OCI-LY3 (cell line): ENCODE results near the gene FMNL3.

Source experiments
- EZH2phosphoT487 ChIP-seq: fragments of 200-600 bp; shearing (Covaris generic); IDR thresholded peaks from 2 replicates; pipeline ENCODE4 v1.6.1; 2018; ENCODE audit warnings: antibody characterized with exemption, mixed run types, low read depth
- TF ChIP-seq, protein P1 (sequence below): fragments of 200-600, 300-600 bp; sonication (generic); IDR thresholded peaks from 2 replicates; pipeline ENCODE4 v1.5.1; 2014; ENCODE audit warnings: antibody characterized with exemption, low read length, low read depth

DNA sequence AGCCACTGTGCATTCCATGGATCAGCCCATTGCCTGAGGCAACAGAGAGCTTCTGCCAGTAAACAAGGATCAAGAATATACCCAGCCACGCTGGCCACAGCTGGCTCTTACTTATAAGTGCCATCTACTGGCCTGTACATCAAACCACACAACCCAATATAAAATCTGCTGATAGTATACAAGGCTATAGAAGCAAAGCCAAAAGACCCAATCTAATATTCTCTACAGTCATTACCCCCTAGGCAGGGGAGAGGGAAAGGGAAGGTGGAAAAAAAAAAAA, 97.4 kb downstream of the FMNL3 start:
- TF ChIP-seq, protein P1, sequence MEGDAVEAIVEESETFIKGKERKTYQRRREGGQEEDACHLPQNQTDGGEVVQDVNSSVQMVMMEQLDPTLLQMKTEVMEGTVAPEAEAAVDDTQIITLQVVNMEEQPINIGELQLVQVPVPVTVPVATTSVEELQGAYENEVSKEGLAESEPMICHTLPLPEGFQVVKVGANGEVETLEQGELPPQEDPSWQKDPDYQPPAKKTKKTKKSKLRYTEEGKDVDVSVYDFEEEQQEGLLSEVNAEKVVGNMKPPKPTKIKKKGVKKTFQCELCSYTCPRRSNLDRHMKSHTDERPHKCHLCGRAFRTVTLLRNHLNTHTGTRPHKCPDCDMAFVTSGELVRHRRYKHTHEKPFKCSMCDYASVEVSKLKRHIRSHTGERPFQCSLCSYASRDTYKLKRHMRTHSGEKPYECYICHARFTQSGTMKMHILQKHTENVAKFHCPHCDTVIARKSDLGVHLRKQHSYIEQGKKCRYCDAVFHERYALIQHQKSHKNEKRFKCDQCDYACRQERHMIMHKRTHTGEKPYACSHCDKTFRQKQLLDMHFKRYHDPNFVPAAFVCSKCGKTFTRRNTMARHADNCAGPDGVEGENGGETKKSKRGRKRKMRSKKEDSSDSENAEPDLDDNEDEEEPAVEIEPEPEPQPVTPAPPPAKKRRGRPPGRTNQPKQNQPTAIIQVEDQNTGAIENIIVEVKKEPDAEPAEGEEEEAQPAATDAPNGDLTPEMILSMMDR = 0 out of 2 replicates have a peak, but pooled peaks have one; percentile 20
- TF ChIP-seq EZH2phosphoT487 = no peak
